ENCODE measurements around the gene TNFSF8. TPM values are rescaled to one million over a fixed set of nuclear protein-coding genes. Genes with fewer than 3 reads are reported as not detected.
A peak's percentile ranks its signal among the peaks of the same experiment; 100 is the strongest.

TNFSF8 gene
- total RNA-seq, 1 experiment from 2014 or later: not detected

DNA sequence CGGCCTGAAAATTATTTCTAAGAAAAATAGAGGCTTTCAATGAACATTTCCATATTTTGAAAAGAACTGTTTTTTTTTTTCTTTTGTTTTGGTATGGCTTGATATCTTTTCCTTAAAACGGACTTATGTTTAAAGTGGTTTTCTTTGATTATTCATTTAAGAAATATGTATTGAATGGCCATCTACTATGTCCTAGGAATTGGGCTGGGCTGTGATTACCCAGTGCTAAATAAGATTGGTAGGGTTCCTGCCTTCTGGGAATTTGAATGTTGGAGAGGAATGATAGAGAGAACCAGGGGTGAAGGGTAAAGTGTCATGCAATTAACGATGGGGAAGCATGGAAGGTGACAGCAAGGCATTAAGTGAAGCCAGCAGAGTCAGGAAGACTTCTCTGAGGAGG lies 33.2 kb downstream of the TNFSF8 start:
- Mint-ChIP-seq H3K36me3 (ENCODE audit: insufficient read depth, unreplicated experiment) (peaks cover 5% of the 10 kb centered on the region), H3K27ac (ENCODE audit: low read depth, unreplicated experiment) (no peak overlapping the region), H3K27me3 (ENCODE audit: insufficient read depth, unreplicated experiment) (no peaks in the 10 kb centered on the region), H3K4me1 (ENCODE audit: insufficient read depth, unreplicated experiment) (peaks cover 36% of the 10 kb centered on the region), H3K4me3 (ENCODE audit: unreplicated experiment) (no peak overlapping the region), H3K9me3 (ENCODE audit: unreplicated experiment) (no peaks in the 10 kb centered on the region)
- DNase-seq (ENCODE audit: unreplicated experiment): no peak
- intact Hi-C loops (cut with micrococcal nuclease): no loop called here
- BruUV-seq (replicated peaks): no TSS peak
- ChIA-PET POLR2A (no interaction called here), CTCF (interaction anchor here (0.6 to 3.5 kb wide), 3 partner anchors 10 to 816 kb away, joined by 3 to 20 read pairs (median 10); no protein-coding TSS in a partner anchor)
- TF ChIP-seq CTCF (IDR thresholded peaks at IDR 0.05; ENCODE audit: unreplicated experiment): no peak

DNA sequence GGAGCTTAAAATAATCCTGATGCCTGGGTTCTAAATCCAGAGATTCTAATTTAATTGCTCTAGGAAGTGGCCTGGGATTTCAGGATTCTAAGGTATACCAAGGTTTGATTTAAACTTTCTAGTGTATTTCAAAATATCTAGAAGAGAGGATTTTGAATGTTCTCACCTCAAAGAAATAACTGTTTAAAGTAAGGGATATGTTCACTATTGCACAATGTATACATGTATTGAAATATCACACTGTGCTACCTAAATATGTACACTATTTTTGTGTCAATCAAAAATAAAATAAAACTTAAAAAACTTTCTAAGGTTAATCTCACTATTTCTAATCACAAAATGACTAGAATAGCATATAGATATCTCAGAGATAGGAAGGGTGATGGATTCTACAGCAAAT lies 34.0 kb downstream of the TNFSF8 start:
- intact Hi-C loops (cut with micrococcal nuclease): no loop called here
- Mint-ChIP-seq H3K27me3 (ENCODE audit: insufficient read depth, unreplicated experiment) (no peaks in the 10 kb centered on the region), H3K4me3 (ENCODE audit: unreplicated experiment) (no peak overlapping the region), H3K27ac (ENCODE audit: low read depth, unreplicated experiment) (no peak overlapping the region), H3K4me1 (ENCODE audit: insufficient read depth, unreplicated experiment) (peaks cover 29% of the 10 kb centered on the region), H3K9me3 (ENCODE audit: unreplicated experiment) (no peaks in the 10 kb centered on the region), H3K36me3 (ENCODE audit: insufficient read depth, unreplicated experiment) (peaks cover 5% of the 10 kb centered on the region)
- no peak for TF ChIP-seq CTCF (IDR thresholded peaks at IDR 0.05; ENCODE audit: unreplicated experiment)
- no peak for DNase-seq (ENCODE audit: unreplicated experiment)
- ChIA-PET POLR2A (interaction anchor here (0.6 to 2.0 kb wide), 2 partner anchors 10 to 231 kb away, joined by 4 to 9 read pairs; no protein-coding TSS in a partner anchor), CTCF (interaction anchor here (1.9 to 2.8 kb wide), 3 partner anchors 10 to 215 kb away, joined by 4 to 20 read pairs (median 9); no protein-coding TSS in a partner anchor)
- no TSS peak for BruUV-seq (replicated peaks)

GRCh38 chr9:114895521-114895991 lies 34.8 kb downstream of the TNFSF8 start:
- no peaks in the 10 kb centered on the region for H3K27me3 Mint-ChIP-seq (ENCODE audit: insufficient read depth, unreplicated experiment)
- CTCF ChIA-PET: interaction anchor here (0.7 to 2.8 kb wide), 4 partner anchors 11 to 215 kb away, joined by 3 to 20 read pairs (median 6); no protein-coding TSS in a partner anchor
- H3K4me1 Mint-ChIP-seq (ENCODE audit: insufficient read depth, unreplicated experiment): peaks cover 27% of the 10 kb centered on the region
- BruUV-seq (replicated peaks): TSS peak; percentile 84
- DNase-seq (ENCODE audit: unreplicated experiment): no peak
- no peak overlapping the region for H3K4me3 Mint-ChIP-seq (ENCODE audit: unreplicated experiment)
- intact Hi-C loops (cut with micrococcal nuclease): loop anchor here (1.0 kb wide), 1 partner anchor 13 kb away; no protein-coding TSS in a partner anchor
- peaks cover 5% of the 10 kb centered on the region for H3K36me3 Mint-ChIP-seq (ENCODE audit: insufficient read depth, unreplicated experiment)
- no peak for TF ChIP-seq CTCF (IDR thresholded peaks at IDR 0.05; ENCODE audit: unreplicated experiment)
- H3K9me3 Mint-ChIP-seq (ENCODE audit: unreplicated experiment): no peaks in the 10 kb centered on the region
- POLR2A ChIA-PET: interaction anchor here (0.6 to 2.0 kb wide), 3 partner anchors 11 to 231 kb away, joined by 4 to 9 read pairs (median 5); no protein-coding TSS in a partner anchor
- peak overlapping the region; percentile 16 for H3K27ac Mint-ChIP-seq (ENCODE audit: low read depth, unreplicated experiment)

- intact Hi-C loops (cut with micrococcal nuclease): loop anchor here (1.0 kb wide), 1 partner anchor 13 kb away; no protein-coding TSS in a partner anchor
- Mint-ChIP-seq H3K27ac (ENCODE audit: low read depth, unreplicated experiment) (peak overlapping the region; percentile 16), H3K27me3 (ENCODE audit: insufficient read depth, unreplicated experiment) (no peaks in the 10 kb centered on the region), H3K36me3 (ENCODE audit: insufficient read depth, unreplicated experiment) (peaks cover 5% of the 10 kb centered on the region), H3K9me3 (ENCODE audit: unreplicated experiment) (no peaks in the 10 kb centered on the region), H3K4me3 (ENCODE audit: unreplicated experiment) (no peak overlapping the region), H3K4me1 (ENCODE audit: insufficient read depth, unreplicated experiment) (peaks cover 33% of the 10 kb centered on the region)
- TF ChIP-seq CTCF (IDR thresholded peaks at IDR 0.05; ENCODE audit: unreplicated experiment): no peak
- BruUV-seq (replicated peaks): TSS peak; percentile 48
- ChIA-PET CTCF (interaction anchor here (0.6 to 2.8 kb wide), 5 partner anchors 12 to 227 kb away, joined by 3 to 20 read pairs (median 4); no protein-coding TSS in a partner anchor), POLR2A (interaction anchor here (0.9 to 2.0 kb wide), 3 partner anchors 12 to 107 kb away, joined by 4 to 9 read pairs (median 5); no protein-coding TSS in a partner anchor)
- DNase-seq (ENCODE audit: unreplicated experiment): peak; percentile 83
Observed at GRCh38 chr9:114894609-114895433, 35.6 kb downstream of the TNFSF8 start.

All from MCF 10A (cell line).